Upper lobe of left lung (tissue), 6 donors: ENCODE data around the gene SERPINB6. TPM values are rescaled to one million over a fixed set of nuclear protein-coding genes. Genes with fewer than 3 reads are reported as not detected.

Source experiments
- ATAC-seq, 2 donors: fragments of 200-7000 bp; cut with Tn5 transposase; one replicate each; pipeline ENCODE4 v1.9.1; 2022; ENCODE audit warnings: mild to moderate bottlenecking in 2 of 2, moderate library complexity in 2 of 2; ENCODE audit not compliant: low FRiP score in 2 of 2
- DNase-seq, 2 donors: peaks; one replicate each; pipeline ENCODE4 v3.0.0-alpha.2; 2019 to 2020
- H3K27ac ChIP-seq, 4 donors: fragments of 200-600 bp; sonication (generic); one replicate each; pipeline ENCODE4 v1.5.1; 2016 to 2019
- H3K27me3 ChIP-seq, 4 donors: fragments of 200-600 bp; sonication (generic); one replicate each; pipeline ENCODE4 v1.5.1; 2017 to 2019
- H3K36me3 ChIP-seq, 4 donors: fragments of 200-600 bp; sonication (generic); one replicate each; pipeline ENCODE4 v1.5.1; 2016 to 2019
- H3K4me1 ChIP-seq, 4 donors: fragments of 200-600 bp; sonication (generic); one replicate each; pipeline ENCODE4 v1.5.1; 2018 to 2019
- H3K4me3 ChIP-seq, 4 donors: fragments of 200-600 bp; sonication (generic); one replicate each; pipeline ENCODE4 v1.5.1; 2017 to 2019; ENCODE audit warnings: mild to moderate bottlenecking in 2 of 4, moderate library complexity in 1 of 4
- H3K9me3 ChIP-seq, 4 donors: fragments of 200-600 bp; sonication (generic); one replicate each; pipeline ENCODE4 v1.5.1; 2018 to 2019
- CTCF ChIP-seq, 6 experiments: fragments of 450-650 bp in 4 of 6; fragments of 200-600 bp in 2 of 6; sonication (generic) in 2 of 6; IDR thresholded peaks; one replicate each; pipeline ENCODE4 v1.5.1; 2016 to 2019; ENCODE audit warnings: antibody characterized with exemption in 6 of 6
- EP300 ChIP-seq, 4 donors: sonication (generic); formaldehyde crosslinking; IDR thresholded peaks; one replicate each; pipeline ENCODE4 v1.5.1; 2017; ENCODE audit warnings: antibody characterized with exemption in 4 of 4, control low read depth in 2 of 4
- POLR2A ChIP-seq, 4 donors: fragments of 450-650 bp; IDR thresholded peaks; one replicate each; pipeline ENCODE4 v1.5.1; 2016 to 2017; ENCODE audit warnings: antibody characterized with exemption in 4 of 4, mild to moderate bottlenecking in 2 of 4
- POLR2AphosphoS5 ChIP-seq, 2 donors: sonication (generic); formaldehyde crosslinking; IDR thresholded peaks; one replicate each; pipeline ENCODE4 v1.5.1; 2017; ENCODE audit warnings: antibody characterized with exemption in 2 of 2
- WGBS, 2 donors: methylation state at CpG; one replicate each; pipeline ENCODE4 v1.1.5; 2017 to 2018; 5-methylcytosine and 5-hydroxymethylcytosine counted together
- total RNA-seq, 6 donors: library from RNA; depleted of rRNA in 4 of 6; stranded (reverse); fragments of >200 nt in 4 of 6; gene quantifications; one replicate each; pipeline versions ENCODE4 v1.1.0 to v1.2.1, GENCODE V29; 2016 to 2021
- donor health status: DM: no; HTN: no; CAD: no; lungs with moderate emphysema.
- donor health status: DM: no; HTN: yes; CAD: no; lungs with severe emphysema.

Gene SERPINB6
- total RNA-seq, 6 donors from 2014 or later = 133 to 181 (median 150) TPM

DNA sequence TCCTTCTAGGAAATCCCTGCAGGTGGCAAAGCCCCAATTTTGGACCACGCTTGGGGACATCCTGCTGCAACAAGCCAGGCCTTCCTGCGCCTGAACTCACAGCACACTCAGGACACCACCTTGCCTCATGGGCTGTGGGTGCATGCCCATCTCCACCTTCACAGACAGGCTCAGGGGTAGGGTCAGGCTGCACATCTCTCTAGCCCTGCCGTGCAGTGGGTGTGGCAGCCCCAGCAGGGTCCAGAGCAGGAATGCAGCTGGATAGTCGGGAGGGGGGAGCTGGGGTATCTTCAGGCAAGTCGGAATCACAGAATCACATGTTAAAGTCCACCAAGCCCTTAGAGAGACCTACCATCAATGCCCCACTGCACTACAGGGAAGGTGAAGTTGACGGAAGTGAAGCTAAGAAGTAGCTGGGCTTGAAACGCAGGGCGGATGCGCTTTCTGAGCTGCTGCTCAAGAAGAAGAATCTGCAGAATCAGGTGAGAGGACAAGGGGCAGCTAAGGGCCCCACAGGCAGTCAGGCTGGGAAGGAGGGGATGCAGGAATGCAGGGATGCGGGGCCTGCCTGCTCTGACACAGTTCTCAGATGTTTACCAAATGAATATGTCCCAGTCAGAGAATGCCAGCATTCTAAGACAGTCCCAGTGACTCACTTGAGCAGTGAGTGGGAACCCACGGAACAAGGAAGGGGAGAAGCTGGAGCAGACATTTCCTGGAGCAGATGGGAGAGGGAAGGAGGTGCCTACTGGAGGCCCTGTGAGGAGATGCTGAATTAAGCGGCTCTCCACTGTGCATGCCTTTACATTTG, 11.3 kb downstream of the SERPINB6 start:
- H3K9me3 ChIP-seq = no peaks in the 10 kb centered on the region
- DNase-seq (no peak), ATAC-seq (no peak)
- 70 to 74% methylated on average over 11 to 12 of the region's 12 CpGs for whole genome bisulfite sequencing, 2 donors
- no peak for TF ChIP-seq POLR2AphosphoS5 (IDR thresholded peaks at IDR 0.05)
- TF ChIP-seq POLR2A (IDR thresholded peaks at IDR 0.05) = no peak
- peak in 1 of 4 donors; percentile 8 for TF ChIP-seq EP300 (IDR thresholded peaks at IDR 0.05)
- no peak for TF ChIP-seq CTCF (IDR thresholded peaks at IDR 0.05)
- peak overlapping the region; percentile 62 to 84 (median 76) for H3K27ac ChIP-seq
- no peak overlapping the region for H3K4me3 ChIP-seq
- H3K36me3 ChIP-seq = peaks cover 2 to 19% (median 11%) of the 10 kb centered on the region in 4 donors
- H3K27me3 ChIP-seq = no peaks in the 10 kb centered on the region
- peaks cover 65 to 71% (median 68%) of the 10 kb centered on the region in 4 donors for H3K4me1 ChIP-seq

DNA sequence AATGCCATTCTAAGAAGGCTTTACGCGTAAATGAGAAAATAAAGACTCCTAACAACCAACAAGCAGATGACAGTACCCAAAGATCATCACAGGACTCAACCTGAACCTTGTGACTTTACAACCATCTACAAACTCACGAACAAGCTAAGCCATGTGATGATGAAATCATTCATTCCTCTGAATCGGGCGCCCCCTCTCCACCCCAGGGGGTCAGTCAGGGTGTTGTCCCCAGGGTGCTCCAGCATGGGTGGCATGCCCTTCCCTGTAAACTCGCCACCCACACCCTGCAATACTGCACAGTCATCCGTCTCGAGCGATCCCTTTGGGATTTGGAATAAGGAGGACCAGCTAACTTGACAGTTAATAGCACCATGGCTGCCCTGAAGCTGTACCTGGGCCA, 12.6 kb downstream of the SERPINB6 start:
- WGBS, 2 donors = 62 to 74% methylated on average over 6 to 9 of the region's 9 CpGs
- TF ChIP-seq POLR2A (IDR thresholded peaks at IDR 0.05) (no peak), EP300 (IDR thresholded peaks at IDR 0.05) (no peak), CTCF (IDR thresholded peaks at IDR 0.05) (no peak), POLR2AphosphoS5 (IDR thresholded peaks at IDR 0.05) (no peak)
- Histone ChIP-seq H3K36me3 (peaks cover 6 to 29% (median 13%) of the 10 kb centered on the region in 4 donors), H3K4me3 (no peak overlapping the region), H3K9me3 (no peaks in the 10 kb centered on the region), H3K27ac (peak overlapping the region; percentile 70 to 84 (median 82)), H3K4me1 (peaks cover 64 to 71% (median 66%) of the 10 kb centered on the region in 4 donors), H3K27me3 (no peaks in the 10 kb centered on the region)
- DNase-seq = no peak
- peak in 1 of 2 donors; percentile 7 for ATAC-seq

GRCh38 chr6:2958331-2958711, 13.0 kb downstream of the SERPINB6 start:
- peak; percentile 80 to 87 for DNase-seq

DNA sequence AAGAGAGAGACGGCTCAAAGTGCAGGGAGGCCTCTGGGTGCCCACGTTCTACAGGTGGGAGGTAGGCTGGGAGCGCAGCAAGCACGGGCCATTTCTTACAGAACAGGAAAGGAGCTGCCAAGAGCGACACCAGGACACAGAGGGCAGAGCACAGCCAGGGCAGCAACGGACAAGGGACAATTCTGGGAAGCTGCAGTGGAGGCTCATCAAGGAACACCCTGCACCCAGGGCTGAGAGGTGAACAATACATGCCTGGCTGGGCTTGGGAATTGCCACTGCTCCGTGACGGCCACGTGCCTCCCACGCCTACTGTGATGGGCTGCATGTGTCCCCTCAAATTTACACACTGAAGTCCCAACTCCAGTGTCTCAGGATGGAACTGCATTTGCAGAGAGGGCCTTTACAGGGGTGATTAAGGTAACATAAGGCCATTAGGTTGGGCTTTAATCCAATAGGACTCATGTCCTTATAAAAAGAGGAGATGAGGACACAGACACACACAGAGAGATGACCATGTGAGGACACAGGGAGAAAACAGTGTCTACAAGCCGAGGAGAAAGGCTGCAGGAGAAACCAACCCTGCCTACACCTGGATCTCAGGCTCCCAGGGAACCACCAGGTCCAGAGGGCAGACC, 13.6 kb downstream of the SERPINB6 start:
- WGBS, 2 donors = 80 to 82% methylated on average over 10 to 11 of the region's 11 CpGs
- Histone ChIP-seq H3K27me3 (no peaks in the 10 kb centered on the region), H3K36me3 (peaks cover 6 to 37% (median 13%) of the 10 kb centered on the region in 4 donors), H3K4me3 (no peak overlapping the region), H3K4me1 (peaks cover 62 to 67% (median 63%) of the 10 kb centered on the region in 4 donors), H3K9me3 (no peaks in the 10 kb centered on the region), H3K27ac (peak overlapping the region; percentile 70 to 84 (median 82))
- peak in 1 of 2 donors; percentile 9 for ATAC-seq
- no peak for DNase-seq
- TF ChIP-seq EP300 (IDR thresholded peaks at IDR 0.05) = peak in 2 of 4 donors; percentile 25 to 30
- TF ChIP-seq CTCF (IDR thresholded peaks at IDR 0.05) = peak in 1 of 6 experiments; percentile 19
- TF ChIP-seq POLR2A (IDR thresholded peaks at IDR 0.05) = no peak
- TF ChIP-seq POLR2AphosphoS5 (IDR thresholded peaks at IDR 0.05) = peak; percentile 12 to 61

More at GRCh38 chr6:2958331-2958711, 13.0 kb downstream of the SERPINB6 start:
- Histone ChIP-seq H3K4me3 (no peak overlapping the region), H3K27me3 (no peaks in the 10 kb centered on the region), H3K36me3 (peaks cover 6 to 33% (median 13%) of the 10 kb centered on the region in 4 donors), H3K27ac (peak overlapping the region; percentile 70 to 84 (median 82)), H3K9me3 (no peaks in the 10 kb centered on the region), H3K4me1 (peaks cover 64 to 69% (median 65%) of the 10 kb centered on the region in 4 donors)
- no peak for TF ChIP-seq EP300 (IDR thresholded peaks at IDR 0.05)
- no peak for TF ChIP-seq CTCF (IDR thresholded peaks at IDR 0.05)
- TF ChIP-seq POLR2AphosphoS5 (IDR thresholded peaks at IDR 0.05) = peak in 1 of 2 donors; percentile 11
- TF ChIP-seq POLR2A (IDR thresholded peaks at IDR 0.05) = no peak
- WGBS, 2 donors = 27 to 35% methylated on average over 3 to 17 of the region's 18 CpGs
- ATAC-seq = peak; percentile 68 to 77
